HG03064 (cell line): ENCODE results near the gene ENOX1.
"Not testable (repeated sequence)": the region's sequence is repeated elsewhere in the genome, so short reads cannot be mapped to it uniquely, and the experiment has no call there.

ENCODE experiments used
- ATAC-seq: cut with Tn5 transposase; IDR thresholded peaks from one replicate; pipeline ENCODE4 v1.9.1; 2021; ENCODE audit warnings: low read depth; ENCODE audit not compliant: unreplicated experiment

ENOX1 gene

DNA sequence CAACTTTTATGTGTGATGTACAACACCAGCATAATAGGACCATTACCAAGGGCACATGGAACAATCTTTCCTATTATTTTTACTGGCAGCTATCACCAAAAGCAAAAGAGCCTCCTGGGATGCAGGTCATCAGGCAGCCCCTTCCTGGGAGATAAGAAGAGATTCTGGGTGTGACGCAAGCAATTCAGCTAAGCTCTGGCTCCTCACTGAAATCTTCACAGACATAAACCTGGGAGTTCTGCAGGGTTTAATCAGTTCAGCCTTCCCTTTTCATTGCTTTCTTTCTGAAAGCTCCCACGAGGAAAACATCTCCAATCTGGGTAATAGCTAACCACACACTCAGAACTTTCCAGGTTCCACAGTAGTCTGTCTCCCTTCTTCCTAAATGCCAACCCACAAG lies 341.1 kb downstream of the ENOX1 start:
- no peak for ATAC-seq

DNA sequence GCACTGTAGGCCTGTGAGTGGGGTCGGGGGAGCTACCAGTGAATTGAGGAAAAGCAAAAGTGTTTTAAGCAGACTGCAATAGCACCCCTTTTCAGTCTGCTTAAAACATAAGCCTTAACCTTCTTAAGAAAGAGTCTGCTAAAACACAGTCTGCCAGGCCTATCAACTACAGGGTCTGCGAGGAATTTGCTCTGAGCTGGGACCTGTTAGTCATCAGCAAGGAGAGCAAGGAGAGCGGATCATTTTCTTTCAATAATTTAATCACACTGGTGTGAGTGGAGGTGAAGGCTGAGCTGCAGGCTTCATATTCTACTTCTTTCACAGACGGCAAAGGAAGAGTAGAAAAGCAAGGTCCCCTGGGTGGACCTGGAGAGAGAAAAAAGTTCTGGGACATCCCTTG lies 342.7 kb downstream of the ENOX1 start:
- no peak for ATAC-seq

DNA sequence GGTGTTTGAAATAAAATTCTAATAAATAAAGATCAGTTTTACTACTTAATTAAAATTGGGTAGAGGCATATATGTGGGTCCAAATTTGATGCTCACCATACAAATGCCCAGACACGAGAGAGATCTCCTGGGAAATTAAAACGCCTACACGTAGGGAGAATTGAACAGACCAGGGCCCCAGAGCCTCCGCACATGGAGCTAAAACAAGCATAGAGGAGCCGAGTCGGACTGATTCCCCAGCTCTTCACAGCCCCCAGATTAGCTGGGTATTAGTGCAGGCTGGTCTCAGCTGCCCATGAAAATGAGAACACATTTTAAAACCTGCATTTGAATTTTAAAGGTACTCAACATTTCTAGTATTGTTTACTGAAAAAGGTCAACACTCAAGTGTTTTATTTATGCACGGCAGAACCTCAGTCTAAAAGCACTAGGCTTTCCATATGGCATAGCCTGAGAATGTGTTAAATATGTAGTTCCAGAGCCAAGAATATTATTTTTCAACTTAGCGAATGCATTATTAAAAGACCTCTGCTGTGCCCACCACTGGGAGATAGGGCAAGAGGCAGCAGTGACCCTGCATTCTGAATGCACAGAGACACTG lies 344.8 kb downstream of the ENOX1 start:
- no peak for ATAC-seq

DNA sequence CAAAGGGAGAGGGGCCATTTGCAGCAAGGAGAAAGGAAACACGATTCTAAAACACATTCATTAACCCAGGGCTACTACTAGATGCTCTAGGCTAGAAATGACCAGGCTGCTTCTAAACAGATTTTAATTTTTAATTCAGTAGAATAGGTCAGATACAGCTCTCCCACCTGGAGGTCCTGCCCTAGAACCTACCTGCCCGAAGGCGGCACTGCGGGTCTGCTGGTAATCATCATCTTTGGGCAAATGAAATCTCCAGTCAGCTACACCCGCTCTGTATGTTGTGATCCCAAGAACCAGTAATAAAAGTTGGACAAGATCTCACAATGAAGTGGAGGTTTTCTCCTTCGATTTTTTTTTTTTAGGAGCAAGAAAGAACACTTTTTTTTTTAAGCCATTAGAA lies 345.3 kb downstream of the ENOX1 start:
- no peak for ATAC-seq

DNA sequence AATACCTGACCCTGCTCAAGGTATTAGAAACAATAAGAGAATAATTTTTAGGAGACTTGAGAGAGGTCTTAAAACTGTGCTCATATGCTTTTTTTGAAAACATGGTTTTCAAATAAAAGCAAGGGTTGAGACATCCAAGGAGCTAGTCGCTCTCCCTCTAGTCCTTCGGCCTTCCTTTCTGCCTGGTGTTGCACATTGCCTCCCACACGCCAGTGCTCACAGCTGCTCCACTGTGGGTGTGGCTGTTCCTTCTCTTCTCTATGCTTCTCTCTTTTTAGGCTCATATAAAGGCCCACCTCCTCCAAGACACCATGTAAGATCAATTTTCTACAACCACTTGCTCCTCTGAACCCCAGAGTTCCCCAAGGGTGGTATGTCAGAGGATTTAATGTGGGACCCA lies 352.6 kb downstream of the ENOX1 start:
- no peak for ATAC-seq

DNA sequence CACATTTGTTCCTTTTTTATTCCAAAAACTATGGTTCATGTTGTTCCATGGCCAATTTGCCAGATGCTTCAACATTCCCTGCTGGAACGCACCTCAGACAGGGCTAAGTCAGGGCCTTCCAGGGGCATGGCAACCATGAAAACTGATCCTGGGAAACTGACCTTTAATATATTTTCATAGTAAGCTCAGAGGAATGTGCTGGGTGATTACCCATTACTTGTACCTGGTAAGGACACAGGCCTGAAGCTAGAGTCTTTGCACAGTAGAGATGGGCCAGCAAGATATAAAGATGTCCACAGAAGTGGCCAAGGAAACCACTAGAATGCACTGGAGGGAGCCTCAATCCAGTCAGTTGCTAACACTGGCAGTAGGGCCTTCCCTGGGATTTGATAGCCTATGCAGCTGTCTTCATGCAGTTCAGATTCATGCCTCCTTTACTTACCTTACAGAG lies 353.1 kb downstream of the ENOX1 start:
- no peak for ATAC-seq

DNA sequence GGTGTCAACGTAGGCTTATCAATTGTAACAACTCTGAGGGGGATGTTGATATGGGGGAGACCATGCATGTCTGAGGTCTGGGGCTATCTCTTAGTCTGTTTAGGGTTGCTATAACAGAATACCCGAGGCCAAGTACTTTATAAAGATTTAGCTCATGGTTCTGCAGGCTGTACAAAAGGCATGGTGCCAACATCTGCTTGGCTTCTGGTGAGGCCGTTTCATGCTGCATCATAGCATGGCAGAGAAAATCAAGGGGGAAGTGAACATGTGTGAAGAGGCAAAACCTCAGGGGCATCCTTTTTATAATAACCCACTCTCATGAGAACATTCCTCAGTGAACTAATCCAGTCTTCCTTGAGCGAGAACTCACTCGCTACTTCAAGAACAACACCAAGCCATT lies 353.8 kb downstream of the ENOX1 start:
- no peak for ATAC-seq

DNA sequence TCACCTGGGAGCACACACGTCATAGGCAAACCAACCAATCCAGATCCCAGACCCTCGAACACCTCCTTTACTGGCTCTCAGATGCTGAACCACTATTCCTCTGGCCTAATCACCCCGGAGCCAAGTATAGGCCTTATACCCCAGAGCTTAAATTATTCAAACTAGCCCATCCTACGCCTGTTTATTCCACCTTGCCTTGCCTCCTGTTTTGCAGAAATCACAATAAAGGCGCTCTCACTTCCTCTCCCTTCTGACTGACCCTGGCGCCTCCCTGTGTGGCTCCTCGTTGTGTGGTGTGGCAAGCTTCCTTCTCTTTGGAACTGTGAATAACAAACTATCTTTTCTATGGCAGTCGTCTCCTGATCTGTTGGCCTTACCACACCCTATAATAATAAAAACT lies 354.9 kb downstream of the ENOX1 start:
- no peak for ATAC-seq

DNA sequence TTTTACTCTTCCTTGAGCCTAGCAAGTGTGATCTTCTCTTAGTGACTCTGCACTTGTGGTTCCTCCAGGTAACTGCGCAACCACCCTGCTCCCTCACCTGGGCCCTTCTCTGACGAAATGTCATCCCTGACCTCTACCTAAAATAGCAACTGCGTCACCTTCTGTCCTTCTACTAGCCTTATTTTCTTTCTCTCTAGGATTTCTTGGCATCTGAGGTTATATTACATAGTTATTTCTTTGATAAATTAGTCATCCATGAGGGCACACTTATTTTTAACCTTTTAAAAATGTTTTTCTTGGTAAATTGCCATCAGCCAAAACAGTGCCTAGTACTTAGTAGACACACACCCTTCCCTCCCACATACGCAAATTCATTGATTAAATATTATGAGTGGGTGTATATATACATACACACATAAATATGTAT lies 355.5 kb downstream of the ENOX1 start:
- ATAC-seq: no peak

DNA sequence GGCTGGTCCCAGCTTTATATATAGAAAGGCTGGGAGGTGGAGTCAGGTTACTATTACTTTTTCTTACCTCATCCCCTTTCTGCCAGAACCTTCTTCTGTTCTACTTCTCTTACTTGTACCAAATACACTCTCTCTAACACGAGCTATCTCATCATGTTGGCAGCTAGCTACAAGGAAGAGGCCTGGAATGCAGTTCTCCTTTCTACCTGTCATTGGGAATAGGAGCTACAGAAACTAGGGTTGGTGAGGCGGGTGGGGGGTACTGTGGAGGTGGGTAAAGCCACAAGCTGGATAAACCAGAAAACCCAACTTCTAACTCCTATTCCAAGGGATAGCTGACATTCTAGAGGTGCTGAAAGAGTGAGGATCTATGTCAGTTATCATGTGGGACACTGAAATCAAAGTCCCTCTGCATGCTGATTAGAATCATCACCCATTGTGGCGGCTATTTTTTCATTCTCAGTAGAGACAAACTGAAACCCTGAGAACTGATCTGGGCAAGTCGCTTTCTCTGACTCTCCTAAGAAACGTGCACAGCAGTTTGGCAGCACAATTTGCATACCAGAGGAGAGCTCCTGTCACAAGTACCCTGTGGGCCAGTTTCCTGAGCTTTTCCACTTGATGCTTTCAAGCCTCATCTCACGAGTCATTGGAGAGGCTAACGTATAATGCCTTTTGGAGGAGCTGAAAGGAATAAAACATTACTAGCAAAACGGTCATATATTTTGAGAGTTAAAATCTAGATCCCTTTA lies 358.1 kb downstream of the ENOX1 start:
- ATAC-seq: no peak

DNA sequence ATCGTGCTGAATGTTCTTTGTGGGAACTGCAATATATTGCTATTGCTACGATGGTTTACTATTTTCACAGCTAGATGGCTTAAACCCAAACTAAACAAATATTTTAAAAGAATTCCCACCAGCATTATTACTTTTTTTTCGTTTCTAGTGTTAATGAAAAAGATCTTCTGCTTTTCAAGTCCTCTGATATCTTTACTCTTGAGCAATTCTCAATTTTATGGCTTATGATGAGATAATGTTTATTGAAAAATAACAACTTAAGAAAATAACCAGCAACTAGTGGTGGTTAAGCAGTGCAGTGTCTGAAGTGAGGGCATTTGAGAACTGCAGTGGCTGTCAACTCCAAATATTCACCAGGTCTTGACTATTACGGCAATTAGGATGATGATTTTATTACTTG lies 360.4 kb downstream of the ENOX1 start:
- no peak for ATAC-seq

DNA sequence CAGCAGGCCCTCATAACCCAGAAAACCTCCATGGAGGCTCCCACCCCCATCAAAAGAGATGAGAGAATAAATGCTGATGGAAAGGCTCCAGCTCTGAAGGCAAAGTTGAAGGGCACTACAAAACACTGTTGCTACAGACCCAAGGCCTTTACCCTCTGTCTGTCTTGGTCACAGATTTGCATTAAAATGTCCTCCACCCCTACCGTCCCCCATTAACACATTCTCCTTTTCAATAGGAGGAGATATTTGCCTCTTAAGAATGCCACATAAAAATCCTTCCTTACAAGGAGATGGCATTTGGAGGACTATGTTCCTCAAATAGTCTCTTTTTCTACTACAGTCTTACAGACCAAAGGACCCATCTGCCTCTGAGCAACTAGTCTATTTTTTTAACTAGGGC lies 361.5 kb downstream of the ENOX1 start:
- ATAC-seq: no peak

DNA sequence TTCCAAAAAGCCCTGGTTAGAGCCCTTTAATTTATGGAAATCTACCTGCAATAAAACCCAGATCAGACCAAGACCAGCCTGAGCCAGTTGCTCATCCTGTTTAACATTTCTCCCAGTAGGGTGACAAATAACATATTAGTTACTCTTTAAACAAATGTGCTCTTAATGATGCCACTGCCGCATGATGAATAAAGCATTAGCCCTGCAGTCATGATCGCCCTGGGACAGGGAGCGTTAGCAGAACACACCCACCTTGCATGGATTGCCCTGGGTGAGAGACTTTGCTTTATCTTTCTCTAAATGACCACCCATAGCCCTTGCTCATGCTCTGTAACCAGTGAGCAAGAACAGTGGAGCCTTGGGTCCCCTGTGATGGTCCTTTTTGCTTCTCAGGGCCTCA lies 362.4 kb downstream of the ENOX1 start:
- no peak for ATAC-seq

DNA sequence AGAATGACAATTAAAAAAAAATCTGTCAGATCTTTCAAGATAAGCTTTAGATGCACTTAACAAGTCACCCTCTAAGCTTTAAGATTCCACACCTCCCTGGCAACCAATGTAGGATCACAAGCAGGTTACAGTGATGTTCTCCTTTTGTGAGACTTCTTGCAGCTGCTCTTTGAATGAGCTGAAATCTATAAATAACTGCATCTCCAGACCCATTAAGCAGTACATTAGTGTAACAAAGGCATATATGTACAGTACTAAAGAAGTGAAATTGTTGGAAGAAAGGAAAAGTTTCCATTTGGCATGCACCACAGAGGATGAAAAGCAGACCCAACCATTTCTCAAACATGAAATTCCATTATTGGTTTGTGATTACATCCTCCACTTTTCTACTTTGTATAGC lies 364.7 kb downstream of the ENOX1 start:
- no peak for ATAC-seq

DNA sequence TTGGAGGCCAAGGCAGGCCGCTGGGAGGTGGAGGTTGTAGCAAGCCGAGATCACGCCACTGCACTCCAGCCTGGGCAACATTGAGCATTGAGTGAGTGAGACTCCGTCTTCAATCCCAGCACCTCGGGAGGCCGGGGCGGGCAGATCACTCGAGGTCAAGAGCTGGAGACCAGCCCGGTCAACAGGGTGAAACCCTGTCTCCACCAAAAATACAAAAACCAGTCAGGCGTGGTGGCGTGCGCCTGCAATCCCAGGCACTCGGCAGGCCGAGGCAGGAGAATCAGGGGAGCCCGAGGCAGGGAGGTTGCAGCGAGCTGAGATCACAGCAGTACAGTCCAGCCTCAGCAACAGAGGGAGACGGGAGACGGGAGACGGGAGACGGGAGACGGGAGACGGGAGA lies 369.9 kb downstream of the ENOX1 start:
- not testable (repeated sequence) for ATAC-seq

DNA sequence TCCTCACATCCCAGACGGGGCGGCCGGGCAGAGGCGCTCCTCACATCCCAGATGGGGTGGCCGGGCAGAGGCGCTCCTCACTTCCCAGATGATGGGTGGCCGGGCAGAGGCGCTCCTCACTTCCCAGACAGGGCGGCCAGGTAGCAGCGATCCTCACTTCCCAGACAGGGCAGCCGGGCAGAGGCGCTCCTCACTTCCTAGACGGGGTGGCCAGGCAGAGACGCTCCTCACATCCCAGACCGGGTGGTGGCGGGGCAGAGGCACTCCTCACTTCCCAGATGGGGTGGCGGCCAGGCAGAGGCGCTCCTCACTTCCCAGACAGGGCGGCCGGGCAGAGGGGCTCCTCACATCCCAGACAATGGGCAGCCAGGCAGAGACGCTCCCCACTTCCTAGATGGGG lies 370.4 kb downstream of the ENOX1 start:
- not testable (repeated sequence) for ATAC-seq

DNA sequence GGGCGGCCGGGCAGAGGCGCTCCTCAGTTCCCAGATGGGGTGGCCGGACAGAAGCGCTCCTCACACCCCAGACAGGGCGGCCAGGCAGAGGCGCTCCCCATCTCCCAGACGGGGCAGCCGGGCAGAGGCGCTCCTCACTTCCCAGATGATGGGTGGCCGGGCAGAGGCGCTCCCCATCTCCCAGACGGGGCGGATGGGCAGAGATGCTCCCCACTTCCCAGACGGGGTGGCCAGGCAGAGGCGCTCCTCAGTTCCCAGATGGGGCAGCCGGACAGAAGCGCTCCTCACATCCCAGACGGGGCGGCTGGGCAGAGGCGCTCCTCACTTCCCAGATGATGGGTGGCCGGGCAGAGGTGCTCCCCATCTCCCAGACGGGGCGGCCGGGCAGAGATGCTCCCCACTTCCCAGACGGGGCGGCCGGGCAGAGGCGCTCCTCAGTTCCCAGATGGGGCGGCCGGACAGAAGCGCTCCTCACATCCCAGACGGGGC lies 370.8 kb downstream of the ENOX1 start:
- ATAC-seq: not testable (repeated sequence)

DNA sequence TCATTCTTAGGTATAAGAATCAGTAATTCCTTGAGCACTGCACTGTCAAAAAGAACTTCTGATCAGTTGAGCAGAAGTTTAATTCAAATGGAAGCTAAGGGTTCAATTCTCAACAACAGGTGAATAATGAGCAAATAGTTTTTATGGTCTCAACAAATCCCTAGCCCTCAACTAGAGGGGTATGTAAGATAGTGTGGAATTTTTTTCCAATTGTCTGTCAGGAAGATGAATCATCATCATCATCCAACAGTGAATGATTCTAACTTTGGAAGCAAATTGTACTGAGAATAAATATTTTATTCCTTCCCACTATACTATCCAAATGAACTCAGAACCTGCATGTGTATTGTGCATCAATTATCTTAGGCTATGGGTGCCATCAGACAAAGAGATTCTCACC lies 372.7 kb downstream of the ENOX1 start:
- ATAC-seq: no peak

DNA sequence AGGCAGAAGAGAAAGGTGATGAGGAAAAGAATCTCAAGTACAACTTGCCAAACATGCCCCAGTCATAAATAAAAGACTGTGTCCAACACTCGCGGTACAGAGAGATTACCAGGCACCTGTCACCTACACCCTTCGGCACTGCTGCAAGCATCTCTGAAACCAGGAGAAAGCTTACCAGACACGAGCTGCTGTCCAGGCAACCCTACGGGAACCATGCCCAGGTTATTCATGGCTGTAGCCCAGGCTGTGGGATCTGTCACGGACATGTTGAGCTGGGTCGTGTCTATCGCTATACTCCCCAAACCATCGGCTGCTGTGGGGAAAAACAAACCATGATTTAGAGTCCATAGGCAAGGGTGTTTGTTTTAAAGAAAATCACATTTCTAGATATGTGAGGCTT lies 375.0 kb downstream of the ENOX1 start:
- no peak for ATAC-seq

DNA sequence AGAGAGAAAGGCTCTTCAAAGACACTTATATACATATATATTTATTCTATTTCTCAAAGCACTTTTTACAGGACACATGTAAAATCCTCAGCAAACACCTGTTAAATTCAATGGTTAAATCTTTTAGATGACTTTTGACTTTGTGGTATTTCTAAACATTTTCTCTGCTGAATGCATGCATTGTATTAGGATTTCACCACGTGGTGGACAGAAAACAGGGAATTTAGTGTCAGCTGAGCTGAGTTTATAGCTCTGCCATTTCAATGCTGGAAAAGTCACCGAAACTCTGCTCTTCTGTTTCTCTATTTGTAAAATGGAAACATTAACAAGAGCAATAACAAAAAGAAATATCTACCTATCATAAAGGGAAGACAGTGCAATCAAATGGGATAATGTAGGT lies 375.6 kb downstream of the ENOX1 start:
- no peak for ATAC-seq

DNA sequence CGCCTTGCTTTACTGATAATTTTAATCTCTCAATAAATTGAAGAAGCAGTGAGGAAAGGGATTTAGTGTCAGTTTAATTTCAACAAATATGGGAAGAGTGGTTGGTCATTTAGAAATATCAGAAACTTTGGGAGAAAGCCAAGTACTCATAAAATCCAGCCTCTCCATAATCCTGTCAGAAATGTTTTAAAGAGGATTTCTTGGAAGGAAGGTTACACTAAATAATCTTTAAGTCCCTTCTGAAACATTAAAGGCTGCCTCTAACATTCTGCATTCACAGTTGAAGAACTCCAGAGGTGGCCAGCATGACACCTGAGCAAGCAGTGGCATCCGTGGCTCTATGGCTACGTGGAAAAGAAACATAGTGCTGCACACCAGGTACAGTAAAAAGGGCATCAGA lies 378.5 kb downstream of the ENOX1 start:
- ATAC-seq: no peak

DNA sequence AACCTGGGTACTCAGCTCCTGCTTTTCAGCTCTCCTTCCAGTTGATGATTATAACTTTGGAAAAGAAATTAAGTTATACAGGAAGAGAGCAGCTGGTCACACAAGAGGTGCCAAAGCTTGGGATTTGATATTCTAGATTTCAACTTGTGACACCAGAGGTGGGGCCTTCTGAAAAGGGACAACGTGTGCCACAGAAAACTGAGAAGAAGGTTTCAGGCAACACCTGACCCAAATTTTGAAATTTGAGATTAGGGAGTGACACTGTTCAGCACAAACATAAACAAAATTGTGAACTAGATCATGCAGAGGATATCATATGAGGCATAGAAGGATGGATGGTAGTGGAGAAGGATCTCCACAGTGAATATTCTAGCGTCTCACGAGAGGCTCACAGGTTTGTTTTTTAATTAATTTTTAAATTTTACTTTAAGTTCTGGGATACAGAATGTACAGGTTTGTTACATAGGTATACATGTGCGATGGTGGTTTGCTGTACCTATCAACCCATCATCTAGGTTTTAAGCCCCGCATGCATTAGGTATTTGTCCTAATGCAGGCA lies 379.7 kb downstream of the ENOX1 start:
- no peak for ATAC-seq
